ENCODE measurements around the gene JMJD6.

Gene JMJD6

DNA sequence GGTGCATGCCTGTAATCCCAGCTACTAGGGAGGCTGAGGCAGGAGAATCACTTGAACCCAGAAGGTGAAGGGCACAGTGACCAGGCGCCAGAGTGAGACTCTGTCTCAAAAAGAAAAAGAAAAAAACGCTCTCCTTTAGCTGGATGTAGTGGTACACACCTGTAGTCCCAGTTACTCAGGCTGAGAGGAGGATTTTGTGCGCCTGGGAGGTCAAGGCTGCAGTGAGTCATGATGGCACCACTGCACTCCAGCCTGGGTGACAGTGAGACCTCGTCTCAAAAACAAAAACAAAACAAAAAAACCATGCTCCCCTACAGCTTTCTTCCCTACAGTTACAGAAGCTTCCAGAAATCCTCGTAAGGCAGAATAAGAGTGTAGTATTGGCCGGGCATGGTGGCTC lies 49.8 kb downstream of the JMJD6 start:
- DNase-seq = no peak

DNA sequence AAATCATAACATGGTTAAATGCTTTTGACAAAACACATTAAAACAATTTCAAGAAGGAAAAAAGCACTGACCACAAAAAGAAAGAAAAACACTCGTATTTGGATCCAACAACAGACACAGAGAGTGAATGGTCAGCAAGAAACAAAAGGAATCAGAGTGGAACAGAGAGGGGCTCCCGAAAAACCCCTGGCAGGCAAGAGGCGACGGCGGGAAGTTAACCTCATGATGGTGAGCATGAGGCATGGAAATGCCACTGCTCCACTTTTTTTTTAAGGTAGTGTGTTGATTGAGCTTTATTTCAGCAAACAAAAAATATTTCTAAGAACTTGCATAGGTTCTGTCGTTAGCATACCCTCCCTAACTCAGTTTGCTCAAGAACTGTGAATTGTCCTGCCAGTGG lies 50.8 kb downstream of the JMJD6 start:
- DNase-seq = no peak

DNA sequence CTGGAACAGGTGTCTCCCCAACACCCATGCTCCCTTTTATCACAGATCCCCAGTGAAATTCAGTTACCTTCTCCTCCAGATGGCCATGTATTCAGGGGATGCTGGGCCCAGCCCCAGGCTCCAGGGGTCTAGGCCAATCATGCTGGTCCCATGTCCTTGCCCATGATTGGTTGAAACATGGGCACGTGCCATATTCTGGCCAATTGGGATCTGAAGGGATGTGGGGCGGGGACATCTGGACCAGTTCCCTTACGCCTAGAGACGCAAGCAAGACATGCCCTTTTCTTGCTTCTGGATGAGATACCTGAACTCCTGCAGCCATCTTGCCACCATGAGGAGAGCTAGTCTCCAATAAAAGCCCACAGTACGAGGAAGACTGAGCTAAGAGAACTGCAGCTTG lies 51.8 kb downstream of the JMJD6 start:
- DNase-seq = no peak

DNA sequence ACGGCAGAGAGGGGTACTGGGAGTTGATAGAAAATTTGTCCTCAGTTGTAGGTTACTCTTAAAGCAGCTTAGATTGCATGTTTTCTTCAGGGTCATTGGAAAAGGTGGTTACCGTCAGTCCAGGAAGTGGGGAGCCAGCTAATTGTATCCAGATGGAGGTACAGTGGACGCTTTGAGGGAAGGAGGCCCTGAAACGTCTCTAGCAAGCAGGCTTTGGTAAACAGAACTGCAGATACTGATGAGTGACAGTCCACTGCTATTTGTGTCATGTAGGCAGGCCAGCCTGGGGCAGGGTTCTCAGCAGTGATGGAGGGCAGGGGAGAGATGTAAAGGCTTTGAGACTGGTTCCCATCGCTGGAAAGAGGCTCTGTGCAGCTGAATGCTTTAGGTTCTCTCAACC lies 52.7 kb downstream of the JMJD6 start:
- no peak for DNase-seq

DNA sequence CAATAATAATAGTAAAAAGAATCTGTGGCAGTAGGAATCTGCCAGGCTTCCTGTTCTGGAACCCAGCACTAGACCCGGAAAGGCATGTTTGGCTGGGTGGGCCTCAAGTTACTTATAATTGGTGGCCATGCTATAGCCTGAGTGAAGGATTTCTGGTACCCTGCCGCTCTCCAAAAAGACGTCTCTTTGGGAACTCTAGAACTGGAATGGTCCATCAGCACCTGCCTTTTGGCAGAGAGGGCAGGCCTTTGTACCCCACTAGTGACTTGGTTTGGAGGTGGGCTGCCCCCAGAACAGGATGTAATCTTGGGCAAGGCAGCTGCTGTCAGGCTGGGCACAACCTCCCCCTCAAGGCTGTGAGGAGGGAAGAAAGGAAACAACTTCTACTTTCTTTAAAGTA lies 53.5 kb downstream of the JMJD6 start:
- DNase-seq = no peak

DNA sequence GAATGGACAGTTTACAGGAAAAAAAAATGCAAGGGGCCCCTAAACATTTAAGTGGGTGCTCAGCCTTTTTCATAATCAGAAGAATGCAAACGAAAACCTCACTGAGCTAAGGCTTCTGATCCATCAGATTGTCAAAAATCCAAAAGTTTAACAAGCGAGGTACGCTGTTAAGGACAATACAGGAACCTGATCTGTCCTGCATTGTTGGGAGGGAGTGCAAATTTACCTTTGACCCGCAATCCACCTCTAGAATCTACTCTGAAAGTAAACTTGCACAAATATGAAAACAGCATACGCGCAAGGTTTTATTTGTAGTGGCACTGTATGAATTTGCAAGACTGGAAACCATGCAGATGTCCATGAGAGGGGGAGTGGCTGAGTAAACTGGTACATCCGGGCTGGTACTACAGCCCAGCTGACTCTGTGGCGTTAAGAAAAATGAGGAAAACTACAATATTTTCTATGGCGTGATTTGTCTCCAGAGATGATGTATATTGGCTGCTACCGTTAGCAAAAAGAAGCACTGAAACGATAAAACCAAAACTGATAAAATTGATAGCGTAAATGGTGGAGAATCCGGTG lies 54.0 kb downstream of the JMJD6 start:
- DNase-seq = no peak

DNA sequence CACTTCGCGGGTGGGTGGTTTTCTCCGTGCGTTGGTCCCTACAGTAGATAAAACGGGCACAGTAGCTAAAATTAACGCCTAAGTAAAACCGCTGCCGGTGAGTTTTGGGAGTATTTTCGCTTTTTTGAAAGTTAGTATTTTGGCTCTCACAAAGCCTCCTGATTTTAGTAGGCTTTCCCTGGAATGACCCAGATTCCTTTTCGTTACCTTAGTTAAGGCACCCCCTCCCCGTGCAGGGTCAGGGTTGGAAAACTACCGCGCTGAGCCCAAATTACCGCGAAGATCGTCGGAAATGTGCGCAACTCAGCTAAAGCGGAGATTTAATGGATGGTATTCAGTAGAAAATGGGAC lies 54.5 kb downstream of the JMJD6 start:
- no peak for DNase-seq

DNA sequence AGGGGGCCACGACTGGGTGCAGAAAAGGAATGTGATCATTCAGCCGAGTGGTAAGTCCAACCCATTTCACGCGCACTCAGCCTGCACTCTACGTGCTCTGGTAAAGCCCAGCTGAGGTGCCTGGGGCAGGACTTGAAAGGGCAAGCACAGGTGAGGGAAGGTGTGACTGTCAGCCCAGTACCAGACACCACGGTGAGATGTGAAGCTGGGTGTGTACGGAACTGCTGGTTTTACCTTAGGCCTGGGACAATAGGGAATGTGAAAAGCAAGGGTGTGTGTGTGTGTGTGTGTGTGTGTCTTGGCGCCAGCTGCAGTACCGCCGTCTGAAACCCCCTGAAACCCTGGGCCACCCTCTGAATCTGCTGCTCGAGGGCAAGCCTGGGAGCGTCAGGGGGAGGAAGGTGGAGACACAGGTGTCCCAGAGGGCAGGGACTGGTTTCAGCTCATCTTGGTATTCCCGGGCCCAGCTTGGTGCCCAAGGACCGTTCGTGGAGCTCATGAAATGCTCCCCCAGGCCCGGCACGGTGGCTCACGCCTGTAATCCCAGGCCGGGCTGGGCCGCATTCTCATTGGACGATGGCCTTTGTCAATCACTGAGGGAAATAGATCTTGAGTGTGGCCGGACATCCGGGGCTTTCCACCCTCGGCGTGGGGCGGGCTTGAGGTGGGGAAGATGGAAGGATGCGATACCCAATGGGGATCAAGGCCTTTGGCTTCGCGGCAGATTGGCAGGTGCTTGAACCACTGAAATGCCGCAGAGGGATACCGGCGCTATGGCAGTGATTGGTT lies 55.1 kb downstream of the JMJD6 start:
- peak; percentile 99 for DNase-seq

DNA sequence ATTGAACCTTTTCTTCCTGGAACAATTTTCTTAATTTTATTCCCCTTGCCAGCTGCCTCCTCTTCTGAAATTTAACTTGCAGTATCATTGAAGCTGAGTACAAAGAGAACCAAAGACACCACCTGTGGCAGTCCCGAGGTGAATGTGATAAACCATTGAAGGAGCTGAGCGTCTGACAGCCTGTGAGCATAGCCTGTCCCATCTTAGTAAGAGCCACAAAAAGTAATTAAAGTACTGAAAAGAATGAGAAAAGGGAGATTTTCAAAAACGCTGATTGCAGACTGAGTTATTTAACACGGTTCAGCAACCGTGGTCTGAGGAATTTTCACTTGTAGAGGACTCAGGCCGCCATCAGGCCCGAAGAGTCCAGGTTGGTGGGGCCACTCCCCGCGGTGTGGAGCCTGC lies 55.7 kb downstream of the JMJD6 start:
- DNase-seq = no peak

DNA sequence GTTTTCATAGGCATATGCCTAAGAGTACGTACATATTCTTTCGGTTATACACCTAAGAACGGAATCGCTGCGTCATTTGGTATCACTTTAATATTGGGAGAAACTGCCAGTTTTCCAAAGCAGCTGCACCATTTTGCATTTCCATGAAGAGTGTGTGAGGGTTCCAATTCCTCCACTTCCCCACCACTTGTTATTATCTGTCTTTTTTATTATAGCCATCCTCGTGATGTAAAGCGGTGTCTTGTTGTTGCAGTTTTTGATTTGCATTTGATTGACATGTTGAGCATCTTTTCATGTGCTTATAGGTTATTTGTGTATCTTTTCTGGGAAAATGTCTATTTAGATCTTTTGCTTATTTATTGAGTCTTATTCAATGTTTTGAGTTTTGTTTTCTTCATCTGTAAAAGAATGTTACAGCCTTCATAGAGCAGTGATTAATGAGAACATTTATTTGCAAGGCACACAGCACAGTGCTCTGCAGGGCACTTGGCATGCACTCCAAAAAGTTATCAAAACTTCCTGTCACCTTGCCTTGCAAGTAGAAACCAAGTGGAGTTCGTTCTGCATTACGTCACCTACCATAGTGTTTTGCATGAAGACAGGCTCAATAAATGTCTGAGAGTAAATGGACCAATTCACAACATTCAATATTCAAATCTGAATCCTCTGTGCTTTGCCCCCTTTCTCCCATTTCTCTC lies 56.2 kb downstream of the JMJD6 start:
- DNase-seq = no peak

All from right forelimb (tissue), 1 donor.